Stimulated activated CD4-positive, alpha-beta T cell treated with anti-CD3 and anti-CD28 coated beads, Interleukin-15, amount 100 ng/mL, for 24 hours (primary cell): ENCODE measurements around the gene MEIOSIN.
A peak's percentile ranks its signal among the peaks of the same experiment; 100 is the strongest.
"Not testable (repeated sequence)": the region's sequence is repeated elsewhere in the genome, so short reads cannot be mapped to it uniquely, and the experiment has no call there.

Source experiments
- DNase-seq: peaks from one replicate; pipeline ENCODE4 v3.0.0-alpha.2; 2020

Gene MEIOSIN

GRCh38 chr19:45728683-45729082 lies 4.6 kb upstream of the MEIOSIN start:
- not testable (repeated sequence) for DNase-seq

GRCh38 chr19:45729800-45730290 lies 3.4 kb upstream of the MEIOSIN start:
- DNase-seq: peak; percentile 46

- DNase-seq: peak; percentile 96
These were observed 2.6 kb upstream of the MEIOSIN start, which contains the start of gene FBXO46 for GRCh38 chr19:45730368-45731288. Gene FBXO46 (minus strand): TSS chr19:45730896. CDS start chr19:45713495, 17,401 bp downstream.

GRCh38 chr19:45739498-45740439 lies 6.5 kb downstream of the MEIOSIN start:
- no peak for DNase-seq

GRCh38 chr19:45742969-45743368 lies 9.7 kb downstream of the MEIOSIN start:
- no peak for DNase-seq

GRCh38 chr19:45745606-45746005 lies 12.4 kb downstream of the MEIOSIN start:
- DNase-seq: no peak

GRCh38 chr19:45746866-45747265 lies 13.6 kb downstream of the MEIOSIN start:
- DNase-seq: no peak

- no peak for DNase-seq
These were observed 14.3 kb downstream of the MEIOSIN start for GRCh38 chr19:45747513-45747912.

- not testable (repeated sequence) for DNase-seq
These were observed 18.2 kb downstream of the MEIOSIN start for GRCh38 chr19:45751483-45751882.

GRCh38 chr19:45752639-45753038 lies 19.4 kb downstream of the MEIOSIN start:
- DNase-seq: no peak

- no peak for DNase-seq
These were observed 20.3 kb downstream of the MEIOSIN start for GRCh38 chr19:45753548-45753947.

- DNase-seq: no peak
These were observed 21.1 kb downstream of the MEIOSIN start for GRCh38 chr19:45754323-45754722.

GRCh38 chr19:45757695-45758094 lies 24.5 kb downstream of the MEIOSIN start:
- DNase-seq: no peak

GRCh38 chr19:45758921-45759320 lies 25.7 kb downstream of the MEIOSIN start:
- DNase-seq: no peak

GRCh38 chr19:45761714-45762113 lies 28.5 kb downstream of the MEIOSIN start:
- no peak for DNase-seq

- no peak for DNase-seq
These were observed 29.8 kb downstream of the MEIOSIN start for GRCh38 chr19:45762870-45763631.

- DNase-seq: no peak
These were observed 30.6 kb downstream of the MEIOSIN start for GRCh38 chr19:45763691-45764294.

- no peak for DNase-seq
These were observed 31.2 kb downstream of the MEIOSIN start for GRCh38 chr19:45764475-45764874.

- DNase-seq: no peak
These were observed 31.9 kb downstream of the MEIOSIN start for GRCh38 chr19:45764945-45765701.

- no peak for DNase-seq
These were observed 32.6 kb downstream of the MEIOSIN start for GRCh38 chr19:45765702-45766295.
